HG03103 (cell line): ENCODE results near the gene ANK3.

Experiments used
- ATAC-seq: cut with Tn5 transposase; IDR thresholded peaks from one replicate; pipeline ENCODE4 v1.9.1; 2021; ENCODE audit warnings: low read depth; ENCODE audit not compliant: unreplicated experiment

ANK3 gene

GRCh38 chr10:60350400-60350799, 39.3 kb downstream of the ANK3 start:
- ATAC-seq: no peak

- ATAC-seq: no peak
Measured at GRCh38 chr10:60349426-60349825, 40.2 kb downstream of the ANK3 start.

DNA sequence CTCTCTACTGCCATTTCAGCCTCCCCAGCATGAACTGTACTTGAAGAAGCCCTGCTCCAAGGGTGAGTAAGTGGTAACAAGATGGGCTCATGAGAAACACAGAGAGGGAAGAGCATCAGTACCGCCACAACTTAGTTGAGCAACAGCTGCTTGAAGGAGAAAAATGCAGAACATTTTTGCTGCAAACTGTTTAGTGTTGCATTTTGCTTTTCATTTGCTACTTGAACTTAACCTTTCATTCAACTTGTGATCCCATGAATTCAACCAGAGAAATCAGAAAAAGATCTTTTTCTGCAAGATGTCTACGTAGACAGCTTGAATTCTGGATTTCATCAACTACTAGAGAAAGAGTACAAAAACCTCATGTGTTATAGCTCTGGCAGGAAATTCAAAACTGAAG, 40.7 kb downstream of the ANK3 start:
- ATAC-seq: no peak

- ATAC-seq: no peak
Measured at GRCh38 chr10:60347270-60347669, 42.4 kb downstream of the ANK3 start.

DNA sequence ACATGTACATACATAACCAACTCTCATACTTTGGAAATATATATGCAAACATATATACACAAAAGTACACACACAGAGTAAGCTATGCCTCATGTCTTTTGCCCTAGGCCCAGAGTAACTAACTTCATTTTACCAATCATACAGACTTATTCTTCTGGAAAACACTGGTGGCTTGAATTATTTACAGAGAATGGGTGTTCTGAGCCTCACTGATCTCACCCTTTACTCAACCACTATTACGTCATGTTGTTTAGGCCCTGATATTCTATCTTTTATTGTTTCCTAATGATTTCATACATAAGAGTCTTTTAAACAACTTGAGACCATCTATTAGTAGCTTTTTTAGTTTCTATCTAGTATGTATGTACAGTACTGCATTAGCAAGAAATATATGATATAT, 43.0 kb downstream of the ANK3 start:
- no peak for ATAC-seq

GRCh38 chr10:60343254-60343653, 46.4 kb downstream of the ANK3 start:
- ATAC-seq: no peak

DNA sequence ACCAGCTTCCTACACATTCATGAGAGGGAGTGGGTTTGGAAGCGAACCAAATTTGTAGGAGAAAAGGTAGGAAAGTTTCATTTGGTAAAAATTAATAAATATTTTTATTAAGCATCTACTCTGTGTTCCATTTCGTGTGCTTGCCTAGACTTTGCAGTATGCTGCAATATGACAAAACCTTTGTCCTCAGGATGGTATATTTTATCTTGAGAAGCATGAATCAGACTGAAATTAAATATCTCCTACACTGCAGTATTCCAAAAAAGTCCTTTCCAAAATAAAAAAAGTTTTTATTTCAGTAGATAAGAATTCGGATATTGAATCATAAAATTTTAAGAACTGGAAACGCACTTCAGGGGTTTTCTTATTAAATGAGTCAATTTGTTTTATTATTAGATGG, 47.7 kb downstream of the ANK3 start:
- ATAC-seq: no peak

DNA sequence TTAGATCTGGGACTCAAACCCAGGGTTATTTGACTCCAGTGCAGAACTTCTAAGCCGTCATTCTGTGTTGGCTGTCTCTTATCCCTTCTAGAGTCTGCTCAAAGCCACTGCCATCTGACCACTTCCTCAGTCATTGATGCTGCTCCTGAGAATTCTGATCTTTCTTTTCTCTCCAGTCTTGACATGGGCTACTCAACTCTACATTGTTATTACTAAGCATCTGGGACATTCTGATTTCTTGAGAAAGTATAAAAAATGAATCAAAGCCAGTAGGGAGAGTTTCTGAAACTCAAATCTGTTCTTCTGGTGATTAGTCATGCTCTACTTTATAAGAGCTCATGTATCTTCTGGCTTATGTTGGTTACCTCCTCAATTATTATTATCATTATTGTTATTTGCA, 48.7 kb downstream of the ANK3 start:
- ATAC-seq: no peak

- ATAC-seq: no peak
Measured at GRCh38 chr10:60339757-60340156, 49.9 kb downstream of the ANK3 start.

GRCh38 chr10:60338786-60339185, 50.9 kb downstream of the ANK3 start:
- no peak for ATAC-seq

GRCh38 chr10:60338002-60338564, 51.6 kb downstream of the ANK3 start:
- ATAC-seq: no peak

DNA sequence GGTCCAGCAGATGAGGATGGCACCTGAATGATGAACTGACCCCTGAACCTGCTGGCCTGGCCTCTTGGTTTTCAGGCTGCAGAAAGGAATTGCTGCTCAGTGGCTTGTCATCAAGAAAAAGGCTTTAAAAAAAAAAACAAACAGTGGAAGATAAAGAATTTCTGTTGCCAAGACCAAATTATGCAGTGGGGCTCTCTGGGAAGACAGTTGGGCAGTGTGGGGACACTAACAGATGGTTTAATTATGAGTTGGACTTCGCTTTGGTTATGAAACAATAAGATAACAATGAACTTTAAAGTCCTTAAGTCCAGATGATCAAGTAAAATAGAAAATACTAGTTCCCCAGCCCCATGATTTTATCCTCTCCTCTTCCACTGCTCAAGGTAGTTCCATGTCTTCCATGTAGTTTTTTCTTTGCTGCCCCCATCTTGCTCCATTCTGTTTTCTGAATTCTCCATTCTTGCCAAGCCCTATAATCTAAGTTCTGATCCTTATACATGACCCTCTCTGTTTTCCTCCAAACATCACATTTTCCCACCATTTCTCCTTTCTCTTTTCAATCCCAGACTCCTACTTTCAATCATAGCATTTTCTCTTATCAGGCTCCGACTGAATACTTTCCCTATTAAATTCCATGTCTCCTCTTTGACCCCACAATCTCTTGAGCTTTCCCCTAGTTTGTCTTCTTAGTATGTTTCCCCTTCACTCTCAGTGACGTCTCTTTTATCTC, 52.6 kb downstream of the ANK3 start:
- ATAC-seq: no peak

GRCh38 chr10:60335708-60336107, 54.0 kb downstream of the ANK3 start:
- ATAC-seq: no peak

- ATAC-seq: no peak
Measured at GRCh38 chr10:60334991-60335390, 54.7 kb downstream of the ANK3 start.

DNA sequence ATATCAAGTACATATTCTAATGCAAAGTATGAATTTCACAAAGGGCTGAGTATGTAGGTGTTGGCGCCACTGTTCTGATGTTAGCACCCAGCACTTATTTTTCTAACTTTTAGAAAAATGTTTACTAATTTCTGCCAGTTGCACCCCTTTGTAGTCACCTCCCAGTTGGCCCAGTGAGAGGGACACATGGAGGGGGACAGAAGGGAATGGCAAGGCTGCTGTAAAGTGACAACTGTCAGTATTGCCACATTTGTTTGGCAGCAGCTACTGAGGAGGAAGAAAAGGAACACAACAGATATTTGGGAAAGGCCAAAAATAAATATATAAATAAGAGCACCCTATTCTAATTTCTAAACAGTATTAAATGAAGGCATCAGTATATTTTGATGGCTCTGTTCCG, 57.3 kb downstream of the ANK3 start:
- no peak for ATAC-seq

DNA sequence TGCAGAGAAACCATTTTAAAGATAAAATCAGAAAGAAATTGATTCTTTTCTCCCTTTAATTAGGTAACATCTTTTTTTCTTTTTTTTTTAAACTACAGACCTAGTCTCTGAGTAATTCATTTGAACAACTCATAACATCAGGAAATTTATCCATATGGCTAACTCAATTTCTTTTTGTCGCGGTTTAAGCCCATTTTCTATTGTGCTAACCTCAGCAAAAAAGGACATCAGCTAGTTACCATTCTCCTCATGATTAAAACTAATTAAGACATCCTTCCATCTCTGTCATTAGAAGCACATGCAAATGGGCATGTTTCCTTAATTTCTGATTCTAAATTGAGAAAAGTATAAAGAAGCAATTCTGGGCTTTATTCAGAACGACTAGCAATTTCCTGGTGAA, 57.8 kb downstream of the ANK3 start:
- ATAC-seq: no peak

- no peak for ATAC-seq
Measured at GRCh38 chr10:60323162-60323561, 66.5 kb downstream of the ANK3 start.

GRCh38 chr10:60320666-60321065, 69.0 kb downstream of the ANK3 start:
- ATAC-seq: no peak

- no peak for ATAC-seq
Measured at GRCh38 chr10:60316029-60316428, 73.6 kb downstream of the ANK3 start.

GRCh38 chr10:60315311-60315710, 74.4 kb downstream of the ANK3 start:
- ATAC-seq: no peak

- no peak for ATAC-seq
Measured at GRCh38 chr10:60314069-60314940, 75.4 kb downstream of the ANK3 start.

GRCh38 chr10:60313589-60313952, 76.1 kb downstream of the ANK3 start:
- no peak for ATAC-seq
